ENCODE results near the gene ASTL.

Gene ASTL

GRCh38 chr2:96123290-96123689 lies 15.0 kb downstream of the ASTL start:
- TF ChIP-seq, protein P1, sequence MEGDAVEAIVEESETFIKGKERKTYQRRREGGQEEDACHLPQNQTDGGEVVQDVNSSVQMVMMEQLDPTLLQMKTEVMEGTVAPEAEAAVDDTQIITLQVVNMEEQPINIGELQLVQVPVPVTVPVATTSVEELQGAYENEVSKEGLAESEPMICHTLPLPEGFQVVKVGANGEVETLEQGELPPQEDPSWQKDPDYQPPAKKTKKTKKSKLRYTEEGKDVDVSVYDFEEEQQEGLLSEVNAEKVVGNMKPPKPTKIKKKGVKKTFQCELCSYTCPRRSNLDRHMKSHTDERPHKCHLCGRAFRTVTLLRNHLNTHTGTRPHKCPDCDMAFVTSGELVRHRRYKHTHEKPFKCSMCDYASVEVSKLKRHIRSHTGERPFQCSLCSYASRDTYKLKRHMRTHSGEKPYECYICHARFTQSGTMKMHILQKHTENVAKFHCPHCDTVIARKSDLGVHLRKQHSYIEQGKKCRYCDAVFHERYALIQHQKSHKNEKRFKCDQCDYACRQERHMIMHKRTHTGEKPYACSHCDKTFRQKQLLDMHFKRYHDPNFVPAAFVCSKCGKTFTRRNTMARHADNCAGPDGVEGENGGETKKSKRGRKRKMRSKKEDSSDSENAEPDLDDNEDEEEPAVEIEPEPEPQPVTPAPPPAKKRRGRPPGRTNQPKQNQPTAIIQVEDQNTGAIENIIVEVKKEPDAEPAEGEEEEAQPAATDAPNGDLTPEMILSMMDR (conservative IDR thresholded peaks at IDR 0.05; ENCODE audit: low read length): no peak
- H3K4me3 ChIP-seq (ENCODE audit: low read length): no peak overlapping the region
- no peak for DNase-seq (ENCODE audit: low read depth)

DNA sequence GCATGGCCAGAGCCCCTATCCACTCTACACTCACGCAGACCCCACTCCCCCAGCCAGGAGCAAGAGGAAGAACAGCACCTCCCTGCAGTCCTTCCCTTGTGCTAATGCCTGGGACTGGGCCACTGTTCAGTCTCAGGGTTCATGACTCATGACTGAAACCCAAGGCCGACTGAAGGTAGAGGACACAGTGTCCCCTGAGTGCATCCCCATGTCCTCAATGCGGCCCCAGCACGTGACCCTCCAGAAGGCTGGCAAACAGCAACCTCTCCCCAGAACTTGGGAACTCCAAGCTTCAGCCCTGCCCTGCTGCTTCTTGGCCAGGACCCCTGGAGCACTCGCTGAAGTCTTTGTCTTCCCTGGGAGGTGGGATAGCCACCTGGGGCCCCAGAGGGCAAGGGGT lies 15.9 kb downstream of the ASTL start:
- TF ChIP-seq, protein P1 (conservative IDR thresholded peaks at IDR 0.05; ENCODE audit: low read length): no peak
- H3K4me3 ChIP-seq (ENCODE audit: low read length): no peak overlapping the region
- no peak for DNase-seq (ENCODE audit: low read depth)

DNA sequence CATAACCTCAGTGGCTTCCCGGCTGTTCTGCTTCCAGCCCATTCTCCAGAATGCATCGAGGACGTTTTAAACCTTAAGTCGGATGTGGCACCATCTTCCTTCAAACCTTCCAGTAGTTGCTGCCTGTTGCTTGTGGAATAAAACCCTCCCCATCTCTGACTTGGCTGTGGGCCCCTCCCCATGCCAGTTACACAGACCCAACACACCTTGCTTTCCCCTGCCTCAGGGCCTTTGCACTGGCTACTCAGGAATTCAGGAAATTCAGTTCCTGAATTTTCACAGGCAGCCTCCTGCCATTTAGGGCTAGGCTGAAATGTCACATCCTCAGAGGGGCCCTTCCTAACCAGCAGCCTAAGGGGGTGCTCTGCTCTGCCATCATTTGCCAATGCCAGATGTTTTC lies 16.9 kb downstream of the ASTL start:
- no peak overlapping the region for H3K4me3 ChIP-seq (ENCODE audit: low read length)
- no peak for DNase-seq (ENCODE audit: low read depth)
- TF ChIP-seq, protein P1 (conservative IDR thresholded peaks at IDR 0.05; ENCODE audit: low read length): no peak

DNA sequence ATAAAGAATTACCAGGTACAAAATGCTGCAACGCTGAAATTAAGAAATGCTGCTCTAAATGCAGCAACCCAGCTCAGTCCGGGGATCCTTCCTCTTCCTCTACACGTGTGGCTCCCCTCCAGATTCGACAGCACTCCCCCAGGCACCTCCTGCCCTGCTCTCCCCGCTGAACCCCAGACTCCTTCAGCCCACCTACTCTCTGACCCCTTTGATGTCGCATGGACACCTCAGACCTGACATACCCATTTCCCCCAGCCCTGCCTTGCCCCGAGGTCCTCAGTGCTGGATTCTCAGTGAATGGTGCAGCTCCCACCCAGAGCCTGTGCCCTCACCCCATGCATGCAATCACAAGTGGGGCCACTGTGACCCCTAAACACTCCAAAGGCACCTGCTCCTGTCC lies 17.3 kb downstream of the ASTL start:
- no peak for DNase-seq (ENCODE audit: low read depth)
- TF ChIP-seq, protein P1 (conservative IDR thresholded peaks at IDR 0.05; ENCODE audit: low read length): no peak
- no peak overlapping the region for H3K4me3 ChIP-seq (ENCODE audit: low read length)

GRCh38 chr2:96120091-96120720 lies 18.1 kb downstream of the ASTL start:
- TF ChIP-seq, protein P1 (conservative IDR thresholded peaks at IDR 0.05; ENCODE audit: low read length): no peak
- H3K4me3 ChIP-seq (ENCODE audit: low read length): no peak overlapping the region
- DNase-seq (ENCODE audit: low read depth): no peak

GRCh38 chr2:96119389-96119751 lies 18.9 kb downstream of the ASTL start:
- TF ChIP-seq, protein P1 (conservative IDR thresholded peaks at IDR 0.05; ENCODE audit: low read length): no peak
- no peak for DNase-seq (ENCODE audit: low read depth)
- H3K4me3 ChIP-seq (ENCODE audit: low read length): no peak overlapping the region

- no peak for DNase-seq (ENCODE audit: low read depth)
- no peak overlapping the region for H3K4me3 ChIP-seq (ENCODE audit: low read length)
- TF ChIP-seq, protein P1 (conservative IDR thresholded peaks at IDR 0.05; ENCODE audit: low read length): no peak
Measured at GRCh38 chr2:96118698-96119388, 19.5 kb downstream of the ASTL start.
